Measurements from ENCODE around the gene GRIN2C.

Gene GRIN2C

DNA sequence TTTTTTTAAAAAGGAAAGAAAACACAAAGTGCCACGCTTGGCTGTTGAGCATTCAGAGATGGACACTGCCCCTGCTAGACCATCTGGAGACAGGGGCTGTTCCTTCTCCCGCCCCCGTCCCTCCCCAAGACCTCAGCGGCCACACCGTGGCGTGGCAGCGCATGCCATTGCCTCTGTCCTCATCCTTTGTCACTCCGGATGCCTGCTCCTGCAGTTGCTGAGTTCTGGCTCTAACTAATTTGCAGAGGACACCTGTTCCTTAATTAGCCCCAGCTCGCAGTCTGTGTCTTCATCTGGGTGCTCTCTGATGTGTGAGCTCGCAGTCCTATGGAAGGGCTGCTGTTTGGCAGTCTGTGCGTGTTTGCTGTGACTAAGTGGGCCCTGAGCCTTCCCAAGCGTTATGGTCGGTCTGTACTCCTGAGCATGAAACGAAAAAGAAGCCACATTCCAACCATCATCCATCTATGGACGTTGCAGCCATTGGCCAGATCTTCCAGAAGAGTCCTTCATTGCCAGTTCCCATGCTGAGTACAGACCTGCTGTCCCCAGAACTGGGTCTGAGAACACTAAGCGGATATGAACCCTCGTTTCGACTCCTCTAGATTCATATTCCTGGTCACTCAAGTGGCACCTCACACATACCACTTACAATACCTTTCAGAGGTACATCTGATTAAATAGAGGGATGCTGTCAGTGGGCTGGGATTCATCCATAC, 42.6 kb downstream of the GRIN2C start:
- no peak overlapping the region for H3K27ac Mint-ChIP-seq

DNA sequence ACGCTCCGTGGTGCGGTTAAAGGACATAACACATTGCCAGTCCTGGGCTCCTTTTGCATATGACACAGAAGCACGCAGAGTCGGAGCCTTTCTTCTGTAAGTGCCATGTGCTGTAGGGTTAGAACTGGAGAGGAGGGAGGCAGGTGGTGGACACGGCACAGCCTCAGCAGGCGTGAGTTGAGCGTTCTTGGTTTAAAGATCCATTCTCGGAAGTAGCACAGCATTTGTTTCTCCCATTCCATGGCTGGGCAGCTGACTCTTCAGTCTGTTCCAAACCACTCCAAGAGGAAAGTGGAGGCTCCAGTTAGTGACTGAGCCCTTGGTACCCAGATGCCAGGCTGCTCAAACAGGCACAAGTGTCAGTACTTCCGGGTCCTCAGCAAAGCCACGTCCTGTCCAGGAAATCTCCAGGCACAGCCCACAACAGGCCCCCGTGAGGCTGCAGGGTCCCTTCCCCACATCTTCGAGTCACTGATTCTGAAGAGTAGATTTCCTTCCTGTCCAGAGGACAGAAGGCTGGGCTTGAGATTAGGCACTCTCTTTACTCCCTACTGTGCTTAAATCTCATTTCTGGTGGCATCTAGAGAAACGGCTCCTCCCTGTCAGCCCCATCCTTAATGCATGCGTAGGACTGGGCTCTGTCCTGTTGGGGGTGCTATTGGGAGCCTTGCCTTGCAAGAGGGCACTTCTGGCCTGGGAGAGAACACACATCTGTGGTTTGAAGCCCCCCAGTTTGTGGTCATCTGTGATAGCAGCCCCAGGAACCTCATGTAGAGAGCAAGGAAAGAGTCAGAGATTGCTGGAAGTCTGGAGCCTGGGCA, 43.9 kb downstream of the GRIN2C start:
- Mint-ChIP-seq H3K9me3 (no peaks in the 10 kb centered on the region), H3K27me3 (no peaks in the 10 kb centered on the region), H3K36me3 (ENCODE audit: low read depth) (peaks cover 8% of the 10 kb centered on the region), H3K4me1 (no peaks in the 10 kb centered on the region), H3K27ac (no peak overlapping the region), H3K4me3 (no peak overlapping the region)
- no peak for ATAC-seq
- no peak for DNase-seq

More for the DNA sequence above, 42.6 kb downstream of the GRIN2C start:
- peaks cover 9% of the 10 kb centered on the region for H3K36me3 Mint-ChIP-seq (ENCODE audit: low read depth)
- no peaks in the 10 kb centered on the region for H3K27me3 Mint-ChIP-seq
- H3K9me3 Mint-ChIP-seq: no peaks in the 10 kb centered on the region
- H3K4me1 Mint-ChIP-seq: no peaks in the 10 kb centered on the region
- no peak for DNase-seq
- no peak overlapping the region for H3K4me3 Mint-ChIP-seq
- no peak for ATAC-seq

DNA sequence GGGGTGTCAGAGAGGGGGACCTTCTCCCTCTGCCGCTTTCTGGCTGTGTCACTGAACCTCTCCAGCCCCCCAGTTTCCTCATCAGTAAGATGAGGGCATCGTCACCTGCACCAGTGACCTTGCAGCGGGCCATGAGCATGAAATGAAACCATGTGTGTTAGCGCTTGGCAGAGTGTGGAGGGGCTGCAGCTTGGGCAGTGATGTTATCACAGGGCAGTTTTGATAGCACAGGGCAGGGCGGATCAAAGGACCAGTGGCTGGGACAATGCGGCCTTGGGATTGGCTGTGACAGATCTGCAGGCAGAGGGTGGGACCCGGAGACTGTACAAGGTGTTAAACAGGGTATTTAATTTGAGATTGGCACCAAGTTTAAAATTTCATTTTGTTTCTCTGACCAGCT, 44.6 kb downstream of the GRIN2C start:
- Mint-ChIP-seq H3K27ac (no peak overlapping the region), H3K9me3 (no peaks in the 10 kb centered on the region), H3K4me1 (no peaks in the 10 kb centered on the region), H3K27me3 (no peaks in the 10 kb centered on the region), H3K36me3 (ENCODE audit: low read depth) (peaks cover 7% of the 10 kb centered on the region), H3K4me3 (no peak overlapping the region)
- DNase-seq: no peak
- no peak for ATAC-seq

DNA sequence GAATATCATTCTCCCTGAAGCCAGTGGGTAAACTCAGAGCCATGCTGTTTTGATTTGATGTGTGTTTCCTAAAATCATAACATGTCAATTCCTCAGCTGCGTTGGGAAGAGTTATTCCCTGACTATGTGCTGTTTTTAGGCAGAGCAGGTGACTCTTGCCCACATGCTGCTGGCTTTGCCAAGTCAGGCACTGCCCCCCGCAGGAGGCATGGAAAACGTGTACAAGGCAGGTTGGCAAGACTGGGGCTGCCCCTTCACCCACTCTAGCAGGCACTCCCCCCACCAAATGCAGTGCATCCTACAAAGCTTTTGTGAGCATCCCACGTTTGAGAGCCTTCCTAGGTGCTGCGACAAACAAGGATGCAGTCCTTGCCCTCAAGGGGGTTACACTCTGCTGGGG, 45.2 kb downstream of the GRIN2C start:
- Mint-ChIP-seq H3K9me3 (no peaks in the 10 kb centered on the region), H3K27me3 (no peaks in the 10 kb centered on the region), H3K4me3 (no peak overlapping the region), H3K36me3 (ENCODE audit: low read depth) (peaks cover 9% of the 10 kb centered on the region), H3K4me1 (no peaks in the 10 kb centered on the region), H3K27ac (no peak overlapping the region)
- DNase-seq (no peak), ATAC-seq (no peak)

DNA sequence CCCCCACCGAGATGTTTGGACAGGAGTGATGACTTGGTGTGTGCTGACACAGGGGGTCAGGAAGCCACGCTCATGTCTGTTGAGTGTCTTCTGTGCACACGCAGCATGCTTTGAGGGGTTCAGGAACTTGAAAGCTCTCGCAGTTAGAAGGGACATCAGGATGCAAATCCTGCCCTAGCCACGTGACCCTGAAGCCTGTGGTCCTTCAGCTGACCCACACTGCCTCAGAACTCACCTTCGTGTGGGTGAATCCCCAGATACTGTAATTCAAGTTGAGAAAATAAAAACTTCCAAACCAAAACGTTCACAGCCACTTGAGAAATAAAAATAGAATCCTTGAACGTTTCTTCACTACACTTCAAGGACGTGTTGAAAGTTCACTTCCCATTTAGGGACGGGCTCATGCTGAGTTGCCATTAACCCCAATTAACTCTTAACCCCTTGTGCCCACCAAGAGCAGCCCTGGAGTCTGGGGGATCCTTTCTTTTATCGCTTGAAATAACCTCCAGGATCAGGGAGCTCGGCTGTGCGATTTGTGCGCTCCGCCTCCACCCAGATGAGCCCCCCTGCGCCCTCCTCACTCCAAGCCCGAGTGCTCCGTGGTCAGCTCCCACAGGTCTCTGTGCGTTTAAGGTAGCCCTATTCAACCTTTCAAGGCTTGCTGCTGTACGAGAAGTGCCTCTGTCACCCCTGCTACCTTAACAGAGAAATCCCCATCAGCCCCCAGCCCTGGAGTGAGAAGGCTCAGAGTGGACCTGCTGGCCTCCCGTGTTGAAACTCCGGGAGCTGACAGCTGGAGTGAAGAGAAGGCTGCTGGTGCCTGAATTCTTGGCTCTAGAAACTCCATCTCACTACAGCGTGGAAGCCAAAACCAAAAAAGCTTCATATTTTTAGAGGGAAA, 47.3 kb downstream of the GRIN2C start:
- DNase-seq: no peak
- H3K27ac Mint-ChIP-seq: no peak overlapping the region
- no peaks in the 10 kb centered on the region for H3K4me1 Mint-ChIP-seq
- H3K4me3 Mint-ChIP-seq: no peak overlapping the region
- H3K36me3 Mint-ChIP-seq (ENCODE audit: low read depth): peaks cover 9% of the 10 kb centered on the region
- H3K9me3 Mint-ChIP-seq: no peaks in the 10 kb centered on the region
- no peak for ATAC-seq
- H3K27me3 Mint-ChIP-seq: no peaks in the 10 kb centered on the region

DNA sequence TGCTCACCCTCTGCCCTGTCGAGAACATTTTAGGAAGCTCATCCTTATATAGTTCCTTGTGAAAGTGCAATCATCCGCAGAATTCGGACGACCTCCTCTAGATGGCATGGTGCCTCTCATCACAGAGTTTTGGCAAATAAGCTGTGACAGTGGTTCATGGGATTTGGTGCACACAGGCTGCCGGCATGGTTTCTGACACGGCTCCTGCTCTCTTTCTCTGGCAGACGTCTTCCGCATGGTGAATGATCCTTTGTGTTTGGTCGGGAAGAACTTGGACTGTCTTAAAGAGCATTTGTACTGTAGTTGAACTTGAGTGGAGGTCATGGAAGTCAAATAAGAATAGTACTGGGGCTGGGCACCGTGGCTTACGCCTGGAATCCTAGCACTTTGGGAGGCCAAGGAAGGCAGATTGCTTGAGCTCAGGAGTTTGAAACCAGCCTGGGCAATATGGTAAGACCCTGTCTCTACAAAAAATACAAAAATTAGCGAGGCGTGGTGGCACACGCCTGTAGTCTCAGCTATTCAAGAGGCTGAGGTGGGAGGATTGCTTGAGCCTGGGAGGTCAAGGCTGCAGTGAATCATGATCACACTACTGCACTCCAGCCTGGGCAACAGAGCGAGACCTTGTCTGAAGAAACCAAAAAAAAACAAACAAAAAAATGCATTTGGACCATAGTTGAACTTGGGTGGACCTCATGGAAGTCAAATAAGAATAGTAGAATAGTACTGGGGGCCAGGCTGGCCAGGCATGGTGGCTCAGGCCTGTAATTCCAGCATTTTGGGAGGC, 48.8 kb downstream of the GRIN2C start:
- Mint-ChIP-seq H3K9me3 (no peaks in the 10 kb centered on the region), H3K4me1 (no peaks in the 10 kb centered on the region), H3K36me3 (ENCODE audit: low read depth) (peaks cover 7% of the 10 kb centered on the region), H3K27me3 (no peaks in the 10 kb centered on the region), H3K4me3 (no peak overlapping the region), H3K27ac (no peak overlapping the region)
- no peak for ATAC-seq
- DNase-seq: no peak

DNA sequence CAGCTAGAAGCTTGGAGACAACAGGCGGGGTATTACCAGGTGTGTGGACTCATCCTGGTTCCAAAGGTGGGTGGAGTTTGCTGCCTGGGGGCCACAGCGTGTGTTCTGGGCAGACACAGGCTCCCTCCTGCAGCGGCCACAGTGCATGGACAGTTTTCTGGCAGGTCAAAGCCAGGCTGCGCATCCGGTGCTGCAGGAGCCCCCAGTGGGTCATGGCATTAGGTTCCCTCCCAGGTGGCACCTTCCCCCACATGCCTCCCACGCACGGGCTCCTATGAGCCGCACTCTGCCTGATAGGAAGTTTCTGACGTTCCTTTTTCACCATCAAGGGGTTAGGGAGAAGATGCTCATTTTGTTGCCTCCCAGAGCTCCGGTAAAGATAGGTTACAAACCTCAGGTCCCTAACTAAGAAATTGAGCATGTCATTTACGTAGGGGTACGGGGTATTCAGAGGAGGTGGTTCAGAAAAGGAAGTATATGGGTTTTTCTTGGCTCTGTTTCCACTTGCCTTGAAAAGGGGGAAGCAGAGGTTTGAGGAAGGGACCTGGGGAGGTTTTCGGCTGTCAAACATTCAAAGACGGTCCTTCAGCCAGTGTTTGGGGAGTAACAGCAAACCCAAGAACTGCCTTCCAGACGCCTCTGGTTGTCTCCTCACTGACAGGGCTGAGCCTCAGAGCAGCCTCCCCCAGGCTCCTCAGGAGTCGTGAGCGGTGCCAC, 50.8 kb downstream of the GRIN2C start:
- peaks cover 3% of the 10 kb centered on the region for H3K36me3 Mint-ChIP-seq (ENCODE audit: low read depth)
- H3K27me3 Mint-ChIP-seq: no peaks in the 10 kb centered on the region
- no peaks in the 10 kb centered on the region for H3K4me1 Mint-ChIP-seq
- DNase-seq (no peak), ATAC-seq (no peak)
- no peaks in the 10 kb centered on the region for H3K9me3 Mint-ChIP-seq
- no peak overlapping the region for H3K27ac Mint-ChIP-seq
- no peak overlapping the region for H3K4me3 Mint-ChIP-seq

DNA sequence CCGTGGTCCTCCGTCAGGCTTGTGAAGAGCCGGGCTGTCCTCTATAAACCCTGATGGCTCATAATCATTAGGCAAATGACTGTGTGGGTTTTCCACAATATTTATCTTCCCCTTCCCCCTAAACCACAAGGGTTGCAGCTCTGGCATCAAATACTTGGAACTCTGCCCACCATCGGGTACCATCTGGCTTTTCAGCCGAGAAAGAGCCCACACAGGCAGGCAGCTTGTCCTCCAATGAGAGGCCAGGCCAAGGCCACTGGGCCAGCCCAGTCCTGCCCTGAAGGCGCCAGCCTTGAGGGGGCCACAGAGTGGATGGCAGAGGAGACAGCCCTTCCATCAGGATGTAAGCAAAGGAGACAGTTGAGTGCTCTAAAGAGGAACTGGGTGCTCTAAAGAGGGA, 51.8 kb downstream of the GRIN2C start:
- Mint-ChIP-seq H3K27ac (no peak overlapping the region), H3K36me3 (ENCODE audit: low read depth) (peaks cover 5% of the 10 kb centered on the region), H3K27me3 (no peaks in the 10 kb centered on the region), H3K4me1 (no peaks in the 10 kb centered on the region), H3K4me3 (no peak overlapping the region), H3K9me3 (no peaks in the 10 kb centered on the region)
- no peak for ATAC-seq
- DNase-seq: no peak

DNA sequence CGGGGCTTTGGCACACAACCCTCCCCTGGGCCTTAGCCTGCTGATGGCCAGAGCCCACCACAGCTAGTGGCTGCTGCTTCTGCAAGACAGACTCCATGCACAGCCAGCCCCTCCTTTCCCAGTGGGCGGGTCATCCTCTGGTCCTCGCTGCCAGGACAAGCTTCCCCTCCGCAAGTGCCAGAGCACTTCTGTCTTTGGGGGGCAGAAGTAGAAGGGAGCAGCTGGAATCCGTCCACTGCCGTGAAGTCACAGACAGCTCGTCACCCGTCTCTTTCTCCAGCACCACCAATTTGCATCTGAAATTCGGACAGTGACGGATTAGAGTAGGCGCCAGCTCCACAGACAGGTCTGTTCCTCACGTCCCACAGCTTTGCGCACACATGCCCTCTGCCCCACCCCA, 52.2 kb downstream of the GRIN2C start:
- Mint-ChIP-seq H3K9me3 (no peaks in the 10 kb centered on the region), H3K4me1 (no peaks in the 10 kb centered on the region), H3K36me3 (ENCODE audit: low read depth) (peaks cover 8% of the 10 kb centered on the region), H3K27ac (no peak overlapping the region), H3K4me3 (no peak overlapping the region), H3K27me3 (no peaks in the 10 kb centered on the region)
- ATAC-seq: no peak
- no peak for DNase-seq

DNA sequence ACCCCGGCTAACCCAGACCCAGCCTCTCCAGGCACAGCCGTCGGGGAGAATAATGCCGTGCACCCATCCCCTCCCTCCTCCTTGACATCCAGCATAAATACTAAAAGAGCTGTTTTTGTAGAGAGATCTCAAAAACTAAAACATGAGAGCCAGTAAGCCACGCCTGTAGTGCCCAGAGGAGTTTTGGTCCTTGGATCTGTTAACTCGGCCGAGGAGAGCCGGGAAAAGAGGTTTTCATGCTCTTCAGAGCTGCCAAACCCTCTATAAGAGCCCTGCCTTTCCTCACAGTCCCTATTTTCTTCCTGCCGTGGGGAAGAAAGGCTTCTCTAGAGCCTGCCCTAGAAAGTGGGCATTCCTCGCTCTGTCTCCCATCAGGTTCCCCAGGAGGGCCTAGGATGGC, 53.4 kb downstream of the GRIN2C start:
- Mint-ChIP-seq H3K4me1 (no peaks in the 10 kb centered on the region), H3K9me3 (no peaks in the 10 kb centered on the region), H3K27ac (no peak overlapping the region), H3K36me3 (ENCODE audit: low read depth) (peaks cover 8% of the 10 kb centered on the region), H3K4me3 (no peak overlapping the region), H3K27me3 (no peaks in the 10 kb centered on the region)
- no peak for ATAC-seq
- DNase-seq: no peak

DNA sequence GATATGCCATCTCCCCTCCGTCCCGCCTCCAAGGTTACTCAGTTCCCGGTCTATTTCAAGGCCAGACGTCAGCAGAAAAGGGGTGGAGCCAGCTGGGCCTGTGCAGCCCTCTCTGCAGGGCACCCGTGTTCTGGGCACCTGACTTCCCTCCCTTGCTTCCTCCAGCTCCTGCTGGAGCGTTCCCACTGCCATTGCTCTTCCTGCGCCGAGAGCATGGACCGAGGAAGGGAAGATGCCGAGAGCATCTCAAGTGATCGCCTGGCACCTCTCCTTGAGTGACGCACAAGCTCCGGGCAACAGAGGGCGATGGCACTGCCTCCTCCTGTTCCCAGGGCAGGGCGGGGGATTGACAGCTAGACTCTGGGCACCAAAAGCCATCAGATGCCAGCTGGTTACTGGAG, 54.1 kb downstream of the GRIN2C start:
- H3K4me3 Mint-ChIP-seq: no peak overlapping the region
- DNase-seq (no peak), ATAC-seq (no peak)
- no peaks in the 10 kb centered on the region for H3K27me3 Mint-ChIP-seq
- peaks cover 9% of the 10 kb centered on the region for H3K36me3 Mint-ChIP-seq (ENCODE audit: low read depth)
- H3K9me3 Mint-ChIP-seq: no peaks in the 10 kb centered on the region
- no peaks in the 10 kb centered on the region for H3K4me1 Mint-ChIP-seq
- H3K27ac Mint-ChIP-seq: no peak overlapping the region

DNA sequence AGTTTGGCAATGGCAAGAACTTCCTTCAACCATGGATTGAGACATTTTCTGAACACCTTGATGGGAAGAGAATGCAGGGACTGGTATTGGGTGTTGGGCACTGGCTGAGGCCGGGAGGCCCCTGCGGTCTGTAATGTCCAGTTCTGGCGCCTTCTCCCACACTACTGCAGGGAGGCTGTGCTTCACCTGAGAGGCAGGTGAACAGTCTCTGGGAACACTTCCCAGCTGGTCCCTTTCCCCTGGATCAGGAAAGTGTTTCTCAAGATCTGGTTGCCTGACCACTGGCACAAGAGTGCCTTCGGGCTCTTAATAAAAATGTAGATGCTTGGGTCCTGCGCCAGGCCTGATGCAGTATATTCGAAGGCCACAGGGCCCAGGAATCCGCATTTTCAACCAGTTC, 55.0 kb downstream of the GRIN2C start:
- Mint-ChIP-seq H3K9me3 (no peaks in the 10 kb centered on the region), H3K27me3 (no peaks in the 10 kb centered on the region), H3K4me1 (no peaks in the 10 kb centered on the region), H3K36me3 (ENCODE audit: low read depth) (peaks cover 10% of the 10 kb centered on the region), H3K27ac (no peak overlapping the region), H3K4me3 (no peak overlapping the region)
- DNase-seq: no peak
- ATAC-seq: no peak

DNA sequence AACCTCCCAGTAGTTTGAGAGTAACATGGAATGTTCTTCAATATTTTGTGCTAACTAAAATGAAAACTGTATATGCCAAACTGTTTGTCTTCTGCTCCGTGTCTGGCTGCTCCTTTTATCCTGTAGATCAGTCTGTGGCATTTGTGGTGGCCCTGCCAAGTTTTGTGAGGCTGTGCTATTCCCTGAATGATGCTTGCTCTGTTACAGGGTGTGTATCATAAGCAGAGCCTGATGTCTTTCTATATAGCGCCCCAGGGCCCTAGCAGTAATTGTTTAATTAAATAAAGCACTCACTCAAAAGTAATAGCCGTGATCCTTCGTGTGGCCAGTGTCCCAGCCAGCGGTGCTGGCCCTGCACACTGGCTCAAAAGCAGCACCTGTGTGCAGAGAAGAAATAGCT, 55.7 kb downstream of the GRIN2C start:
- no peak for ATAC-seq
- no peaks in the 10 kb centered on the region for H3K27me3 Mint-ChIP-seq
- H3K4me1 Mint-ChIP-seq: no peaks in the 10 kb centered on the region
- peaks cover 10% of the 10 kb centered on the region for H3K36me3 Mint-ChIP-seq (ENCODE audit: low read depth)
- H3K4me3 Mint-ChIP-seq: no peak overlapping the region
- no peaks in the 10 kb centered on the region for H3K9me3 Mint-ChIP-seq
- no peak for DNase-seq
- H3K27ac Mint-ChIP-seq: no peak overlapping the region
